Sigmoid colon (tissue), 7 donors: ENCODE measurements around the gene TAMALIN. TPM values are rescaled to one million over a fixed set of nuclear protein-coding genes. Genes with fewer than 3 reads are reported as not detected.
A peak's percentile ranks its signal among the peaks of the same experiment; 100 is the strongest.

ENCODE experiments used
- DNase-seq: peaks from one replicate; pipeline ENCODE4 v3.0.0-alpha.2; 2019
- H3K27ac ChIP-seq, 4 donors: fragments of 200-600 bp; sonication (generic); one replicate each; pipeline ENCODE4 v1.5.1; 2016 to 2019; ENCODE audit warnings: mild to moderate bottlenecking in 1 of 4
- H3K27me3 ChIP-seq, 3 donors: fragments of 200-600 bp; sonication (generic); one replicate each; pipeline ENCODE4 v1.5.1; 2019; ENCODE audit warnings: mild to moderate bottlenecking in 1 of 3
- H3K36me3 ChIP-seq, 4 donors: fragments of 200-600 bp; sonication (generic); one replicate each; pipeline ENCODE4 v1.5.1; 2016 to 2019
- H3K4me1 ChIP-seq, 4 donors: fragments of 200-600 bp; sonication (generic); one replicate each; pipeline ENCODE4 v1.5.1; 2017 to 2019
- H3K4me3 ChIP-seq, 4 donors: fragments of 200-600 bp; sonication (generic); one replicate each; pipeline ENCODE4 v1.5.1; 2017 to 2019; ENCODE audit warnings: mild to moderate bottlenecking in 2 of 4, moderate library complexity in 1 of 4
- H3K9me3 ChIP-seq, 4 donors: fragments of 200-600 bp in 3 of 4; sonication (generic) in 3 of 4; one replicate each; pipeline versions ENCODE4 v1.5.1 to v1.6.1; 2013 to 2019
- CTCF ChIP-seq, 4 experiments: fragments of 450-650 bp in 3 of 4; fragments of 200-600 bp in 1 of 4; IDR thresholded peaks; one replicate each; pipeline ENCODE4 v1.5.1; 2016 to 2019; ENCODE audit warnings: antibody characterized with exemption in 4 of 4, mild to moderate bottlenecking in 3 of 4, moderate library complexity in 2 of 4
- EP300 ChIP-seq, 4 donors: sonication (generic); formaldehyde crosslinking; IDR thresholded peaks; one replicate each; pipeline ENCODE4 v1.6.1; 2017; ENCODE audit warnings: antibody characterized with exemption in 4 of 4
- POLR2A ChIP-seq, 2 donors: fragments of 450-650 bp; IDR thresholded peaks; one replicate each; pipeline ENCODE4 v1.6.1; 2016; ENCODE audit warnings: antibody characterized with exemption in 2 of 2, mild to moderate bottlenecking in 2 of 2, moderate library complexity in 2 of 2
- POLR2AphosphoS5 ChIP-seq, 4 donors: sonication (generic); formaldehyde crosslinking; IDR thresholded peaks; one replicate each; pipeline ENCODE4 v1.6.1; 2017; ENCODE audit warnings: antibody characterized with exemption in 4 of 4
- WGBS, 2 donors: extraction: QIAGEN DNeasy Blood & Tissue Kit; methylation state at CpG; one replicate each; pipeline ENCODE4 v1.1.7; 2013; 5-methylcytosine and 5-hydroxymethylcytosine counted together
- intact Hi-C: fragments of 100-400 bp; cut with DNase I; formaldehyde crosslinking; loops from one replicate; pipeline ENCODE4 v1.15.1; 2023
- polyA plus RNA-seq, 3 donors: library from polyadenylated mRNA; stranded (reverse); fragments of 200-250 nt; gene quantifications; one replicate each; pipeline ENCODE4 v1.2.3, GENCODE V29; 2013
- small RNA-seq, 3 donors: library from RNA; depleted of rRNA; stranded (forward); fragments of <200 nt; gene quantifications; one replicate each; pipeline ENCODE3, GENCODE V24; 2016
- total RNA-seq, 4 donors: library from RNA; depleted of rRNA; stranded (reverse); fragments of >200 nt; gene quantifications; one replicate each; pipeline ENCODE4 v1.1.0, GENCODE V29; 2016
- donor health status: healthy with polysubstance abuse.
- donor health status: Bipolar disorder and iron deficiency.
- donor health status: healthy.

The TAMALIN gene
- total and polyA plus RNA-seq, 7 donors, result 4.2 to 17.0 (median 9.4) TPM

DNA sequence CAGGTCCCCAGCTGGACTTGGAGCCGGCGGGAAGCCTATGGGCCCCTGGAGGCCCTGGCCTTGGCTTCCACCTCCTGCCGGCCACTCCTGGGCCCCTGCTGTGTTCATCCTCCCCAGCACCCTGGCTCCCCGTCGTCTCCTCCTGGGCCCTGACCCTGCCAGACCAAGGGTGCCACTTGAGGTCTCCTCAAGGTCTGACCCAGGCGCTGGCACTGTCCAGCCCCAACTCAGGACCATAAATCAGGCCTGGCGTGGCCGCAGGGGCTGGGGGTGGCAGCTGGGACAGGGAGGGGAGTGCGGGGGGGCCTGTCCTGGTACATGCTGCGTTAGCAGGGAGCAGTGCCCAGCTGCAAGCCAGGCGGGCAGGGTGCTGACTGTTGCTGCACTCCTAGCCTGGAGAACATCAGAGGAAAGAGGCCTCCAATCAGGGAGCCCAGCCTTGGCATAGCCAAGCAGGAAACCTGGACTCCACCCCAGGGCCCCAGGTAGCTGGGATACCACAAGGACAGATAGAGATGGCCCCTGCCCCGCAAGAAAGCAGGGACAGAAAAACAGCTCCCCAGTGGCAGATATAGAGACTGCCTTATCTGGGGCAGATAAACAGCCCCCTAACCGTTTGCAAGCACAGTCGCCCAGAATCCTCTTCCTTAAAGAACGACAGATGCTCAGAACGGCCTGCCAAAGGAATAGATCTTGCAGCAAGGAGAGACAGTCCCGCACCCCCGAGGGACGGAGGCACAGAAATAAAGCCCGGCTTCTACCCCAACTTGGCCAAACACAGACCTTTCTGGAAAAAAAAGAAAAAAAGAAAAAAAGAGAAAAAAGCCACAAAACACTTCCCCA lies 56.6 kb downstream of the TAMALIN start:
- Histone ChIP-seq H3K27me3 (no peaks in the 10 kb centered on the region), H3K9me3 (no peaks in the 10 kb centered on the region), H3K4me3 (no peak overlapping the region), H3K27ac (peak overlapping the region; percentile 66 to 100 (median 70)), H3K4me1 (peaks cover 0 to 42% (median 9%) of the 10 kb centered on the region in 4 donors), H3K36me3 (peaks cover 0 to 10% (median 1%) of the 10 kb centered on the region in 4 donors)
- intact Hi-C loops, result no loop called here
- 82 to 87% methylated on average over 20 of the region's 20 CpGs for WGBS, 2 donors
- TF ChIP-seq EP300 (IDR thresholded peaks at IDR 0.05) (no peak), POLR2A (IDR thresholded peaks at IDR 0.05) (no peak), POLR2AphosphoS5 (IDR thresholded peaks at IDR 0.05) (no peak), CTCF (IDR thresholded peaks at IDR 0.05) (no peak)
- DNase-seq, result peak; percentile 78

DNA sequence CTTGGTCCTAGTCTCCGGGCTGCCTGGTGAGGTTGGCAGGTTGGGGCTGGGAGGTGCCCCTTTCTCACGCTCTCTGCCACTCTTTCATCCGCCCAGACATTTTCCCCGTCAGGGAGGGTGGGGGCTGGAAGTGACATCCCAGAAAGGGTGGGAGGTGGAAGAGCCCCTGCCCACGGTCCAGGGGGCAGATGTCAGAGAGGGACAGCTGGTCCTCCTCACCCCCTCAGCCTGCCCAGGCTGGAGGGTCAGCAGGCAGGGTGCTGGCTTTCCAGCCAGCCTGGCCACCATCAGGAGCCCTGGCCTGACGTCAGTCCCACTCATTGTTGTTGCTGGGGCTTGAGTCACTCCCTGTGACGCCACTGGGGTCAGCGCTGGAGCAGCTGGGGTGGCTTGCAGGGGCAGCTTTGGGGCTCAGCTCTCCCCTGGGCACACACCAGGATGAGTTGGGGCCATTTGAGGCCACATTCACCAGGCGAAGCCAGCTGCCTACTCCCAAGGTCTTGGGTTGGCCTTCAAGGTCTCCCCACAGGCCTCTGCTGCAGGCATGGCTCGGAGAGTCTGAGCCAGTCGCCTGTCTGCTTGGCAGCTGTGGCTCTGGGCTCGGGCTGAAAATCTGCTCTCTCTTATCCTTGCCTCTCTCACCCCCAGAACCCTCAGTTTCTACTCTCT lies 57.4 kb downstream of the TAMALIN start:
- peak; percentile 90 for DNase-seq
- Histone ChIP-seq H3K4me1 (peaks cover 0 to 36% (median 10%) of the 10 kb centered on the region in 4 donors), H3K36me3 (peaks cover 0 to 2% (median 0%) of the 10 kb centered on the region in 4 donors), H3K4me3 (no peak overlapping the region), H3K9me3 (no peaks in the 10 kb centered on the region), H3K27me3 (no peaks in the 10 kb centered on the region), H3K27ac (peak overlapping the region; percentile 66 to 100 (median 70))
- TF ChIP-seq POLR2A (IDR thresholded peaks at IDR 0.05) (no peak), EP300 (IDR thresholded peaks at IDR 0.05) (peak in 1 of 4 donors; percentile 29), POLR2AphosphoS5 (IDR thresholded peaks at IDR 0.05) (peak; percentile 32 to 62 (median 46))
- WGBS, 2 donors, result 79 to 82% methylated on average over 12 of the region's 12 CpGs
- intact Hi-C loops, result no loop called here

Small RNAs within 50 kb of the gene (small RNA-seq; reads per million reads assigned to genes)
- 0 reads per million in 3 donors for gene RNU6-574P

Other genes with a start within 250 kb of the TAMALIN start
- gene FIGNL2, start 158.2 kb upstream of the TAMALIN start, total RNA-seq, result under 1 TPM in 2 of 4 donors, not detected in 2; 0.28 to 0.36 TPM
- under 1 TPM in 1 of 3 donors, not detected in 2; 0.36 TPM for gene FIGNL2, start 158.2 kb upstream of the TAMALIN start, polyA plus RNA-seq
- gene ANKRD33, start 118.8 kb upstream of the TAMALIN start, total RNA-seq, result not detected
- gene ANKRD33, start 118.8 kb upstream of the TAMALIN start, polyA plus RNA-seq, result under 1 TPM in 1 of 3 donors, not detected in 2; 0.16 TPM
- 100 to 1,000 TPM in 1 of 4 donors, 10 to 100 TPM in 3; 63.0 to 113 (median 70.9) TPM for gene ACVRL1, start 99.4 kb upstream of the TAMALIN start, total RNA-seq
- gene ACVRL1, start 99.4 kb upstream of the TAMALIN start, polyA plus RNA-seq, result 10 to 100 TPM; 12.5 to 83.6 (median 24.6) TPM
- 1 to 10 TPM; 7.2 to 9.8 (median 8.6) TPM for gene ACVR1B, start 55.2 kb upstream of the TAMALIN start, total RNA-seq
- 10 to 100 TPM; 10.8 to 30.7 (median 11.1) TPM for gene ACVR1B, start 55.2 kb upstream of the TAMALIN start, polyA plus RNA-seq
- 100 to 1,000 TPM in 3 of 4 donors, 10 to 100 TPM in 1; 41.7 to 276 (median 167) TPM for gene NR4A1, start 44.5 kb downstream of the TAMALIN start, total RNA-seq
- gene NR4A1, start 44.5 kb downstream of the TAMALIN start, polyA plus RNA-seq, result 10 to 100 TPM; 31.2 to 65.9 (median 45.0) TPM
- gene ATG101, start 63.0 kb downstream of the TAMALIN start, total RNA-seq, result 10 to 100 TPM; 30.2 to 48.7 (median 38.2) TPM
- gene ATG101, start 63.0 kb downstream of the TAMALIN start, polyA plus RNA-seq, result 10 to 100 TPM; 58.9 to 64.5 (median 61.7) TPM
- 1 to 10 TPM in 2 of 4 donors, under 1 TPM in 1, not detected in 1; 0.41 to 5.7 (median 1.2) TPM for gene SMIM41, start 72.8 kb downstream of the TAMALIN start, total RNA-seq
- under 1 TPM in 1 of 3 donors, not detected in 2; 0.61 TPM for gene SMIM41, start 72.8 kb downstream of the TAMALIN start, polyA plus RNA-seq
- gene KRT80, start 185.1 kb downstream of the TAMALIN start, total RNA-seq, result not detected
- under 1 TPM in 2 of 3 donors, not detected in 1; under 0.01 to 0.34 TPM for gene KRT80, start 185.1 kb downstream of the TAMALIN start, polyA plus RNA-seq
- 1 to 10 TPM in 1 of 4 donors, under 1 TPM in 1, not detected in 2; 0.27 to 3.2 TPM for gene KRT7, start 226.3 kb downstream of the TAMALIN start, total RNA-seq
- gene KRT7, start 226.3 kb downstream of the TAMALIN start, polyA plus RNA-seq, result 10 to 100 TPM in 1 of 3 donors, 1 to 10 TPM in 2; 1.2 to 12.0 (median 2.4) TPM